Measurements from ENCODE around the gene SCAF1.

Gene SCAF1

GRCh38 chr19:49658566-49659442 is 16.8 kb downstream of the SCAF1 start:
- DNase-seq: no peak
- TF ChIP-seq GATA1 (IDR thresholded peaks at IDR 0.05; ENCODE audit: low read depth, low read length): no peak
- no peak for TF ChIP-seq POLR2A (IDR thresholded peaks at IDR 0.05; ENCODE audit: low read length)

DNA sequence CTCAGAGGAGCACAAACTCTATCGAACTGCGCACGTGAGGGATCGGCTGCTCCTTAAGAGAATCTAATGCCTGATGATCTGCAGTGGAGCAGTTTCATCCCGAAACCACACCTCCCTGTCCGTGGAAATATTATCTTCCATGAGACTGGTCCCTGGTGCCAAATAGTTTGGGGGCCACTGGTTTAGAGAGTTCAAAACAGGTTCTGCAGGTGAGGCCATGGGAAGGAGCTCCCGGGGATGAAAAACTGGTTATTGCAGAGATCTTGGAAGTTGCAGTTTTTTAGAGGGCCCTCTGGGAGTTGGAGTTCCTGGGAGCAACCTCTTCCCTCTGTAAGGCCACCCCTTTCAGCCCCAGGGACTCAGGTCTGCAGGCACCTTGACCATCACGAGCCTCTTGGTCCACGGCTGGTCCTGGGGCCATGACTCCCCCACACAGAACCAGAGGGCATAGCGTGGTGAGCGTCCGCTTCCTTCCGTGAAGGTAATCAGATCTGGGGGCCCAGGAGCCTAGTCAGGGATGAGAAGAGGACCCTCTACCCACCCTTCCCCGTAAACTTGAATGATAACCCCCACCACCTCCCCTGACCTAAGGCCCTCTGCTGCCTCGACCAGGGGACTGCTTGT is 18.4 kb downstream of the SCAF1 start:
- TF ChIP-seq POLR2A (IDR thresholded peaks at IDR 0.05; ENCODE audit: low read length): no peak
- no peak for TF ChIP-seq GATA1 (IDR thresholded peaks at IDR 0.05; ENCODE audit: low read depth, low read length)
- DNase-seq: no peak

DNA sequence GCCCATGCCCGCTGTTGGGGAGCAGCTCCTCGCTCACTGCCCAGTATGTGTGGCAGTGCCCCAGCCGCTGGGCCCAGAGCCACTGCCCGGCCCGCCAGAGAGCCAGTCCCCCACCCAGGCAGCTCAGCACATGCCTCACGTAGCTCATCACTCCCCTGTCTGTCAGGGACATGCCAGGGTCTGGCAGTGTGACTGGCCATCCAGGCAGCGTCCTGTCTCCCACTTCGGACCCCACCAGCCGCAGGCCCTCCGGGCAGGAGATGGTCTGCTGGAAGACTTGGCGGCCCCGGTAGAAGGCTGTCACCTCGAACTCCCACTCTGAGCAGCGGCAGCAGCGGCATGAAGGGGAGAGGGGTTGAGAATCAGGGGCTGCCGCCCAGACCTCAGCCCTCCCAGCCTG is 20.0 kb downstream of the SCAF1 start:
- no peak for DNase-seq
- TF ChIP-seq GATA1 (IDR thresholded peaks at IDR 0.05; ENCODE audit: low read depth, low read length) (no peak), POLR2A (IDR thresholded peaks at IDR 0.05; ENCODE audit: low read length) (no peak)

DNA sequence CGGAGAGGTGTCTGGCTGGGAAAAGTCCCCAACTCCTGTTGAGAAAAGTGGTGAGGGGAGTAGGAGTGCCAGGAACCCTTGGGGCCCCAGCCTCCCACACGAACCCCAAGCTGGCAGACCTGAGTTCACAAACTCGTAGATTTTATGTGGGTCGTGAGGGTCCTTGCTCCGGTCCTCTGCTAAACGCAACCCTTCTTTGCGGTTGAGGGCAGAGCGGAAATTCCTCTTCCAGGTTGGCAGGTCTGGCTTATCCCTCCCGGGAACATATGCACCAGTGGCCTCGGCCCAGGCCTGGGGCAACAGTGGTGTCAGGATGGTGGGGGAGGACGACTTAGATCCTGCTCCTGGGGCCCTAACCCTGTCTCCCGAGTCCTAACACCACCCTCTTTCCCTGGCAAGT is 21.2 kb downstream of the SCAF1 start:
- DNase-seq: no peak
- no peak for TF ChIP-seq GATA1 (IDR thresholded peaks at IDR 0.05; ENCODE audit: low read depth, low read length)

- peak; percentile 83 to 92 for DNase-seq
- TF ChIP-seq POLR2A (IDR thresholded peaks at IDR 0.05; ENCODE audit: low read length) (no peak), GATA1 (IDR thresholded peaks at IDR 0.05; ENCODE audit: low read depth, low read length) (no peak)
Measured at GRCh38 chr19:49664171-49665035, 22.4 kb downstream of the SCAF1 start.

DNA sequence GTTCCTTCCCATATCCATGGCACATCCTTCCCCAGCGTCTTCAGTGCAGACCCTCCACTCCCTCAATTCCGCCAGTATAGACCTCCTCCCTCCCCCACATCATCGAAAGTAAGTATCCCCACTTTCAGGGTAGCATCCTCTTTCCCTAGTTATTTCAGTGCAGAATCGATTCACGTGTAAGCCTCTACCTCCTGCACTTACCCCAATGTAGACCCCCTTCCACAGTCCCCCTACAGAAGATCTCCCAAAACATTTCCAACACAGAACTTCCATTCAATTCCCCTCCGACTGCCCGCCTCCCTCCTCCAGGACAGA is 23.0 kb downstream of the SCAF1 start:
- TF ChIP-seq GATA1 (IDR thresholded peaks at IDR 0.05; ENCODE audit: low read depth, low read length) (no peak), POLR2A (IDR thresholded peaks at IDR 0.05; ENCODE audit: low read length) (no peak)
- no peak for DNase-seq

- DNase-seq: peak; percentile 98 to 99
- TF ChIP-seq POLR2A (IDR thresholded peaks at IDR 0.05; ENCODE audit: low read length): peak; percentile 80
- no peak for TF ChIP-seq GATA1 (IDR thresholded peaks at IDR 0.05; ENCODE audit: low read depth, low read length)
Measured at GRCh38 chr19:49665351-49666119, 23.5 kb downstream of the SCAF1 start, which contains the start of the genes BCL2L12 and IRF3. Gene BCL2L12 (plus strand): TSS chr19:49665933. CDS start chr19:49666693, 760 bp downstream. Gene IRF3 (minus strand): TSS chr19:49665857. CDS start chr19:49664838, 1,019 bp downstream.

DNA sequence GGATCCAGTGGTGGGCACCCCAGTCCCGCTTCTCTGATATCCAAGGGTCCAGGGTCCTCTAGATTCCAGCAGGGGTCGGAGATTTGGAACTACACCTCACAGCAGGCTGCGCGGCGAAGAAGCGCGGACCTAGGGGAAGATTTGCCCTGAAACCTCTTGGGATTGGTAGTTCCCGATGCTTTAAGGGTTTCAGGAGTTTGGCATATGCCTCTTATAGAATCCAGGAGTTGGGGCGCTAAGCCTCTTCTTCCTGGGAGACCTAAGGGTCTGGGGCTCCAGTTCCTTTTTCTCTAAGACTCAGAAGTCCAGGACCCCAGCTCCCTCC is 24.1 kb downstream of the SCAF1 start:
- DNase-seq: no peak
- TF ChIP-seq GATA1 (IDR thresholded peaks at IDR 0.05; ENCODE audit: low read depth, low read length) (no peak), POLR2A (IDR thresholded peaks at IDR 0.05; ENCODE audit: low read length) (no peak)

- TF ChIP-seq POLR2A (IDR thresholded peaks at IDR 0.05; ENCODE audit: low read length) (no peak), GATA1 (IDR thresholded peaks at IDR 0.05; ENCODE audit: low read depth, low read length) (no peak)
- no peak for DNase-seq
Measured at GRCh38 chr19:49667473-49667872, 25.5 kb downstream of the SCAF1 start.

DNA sequence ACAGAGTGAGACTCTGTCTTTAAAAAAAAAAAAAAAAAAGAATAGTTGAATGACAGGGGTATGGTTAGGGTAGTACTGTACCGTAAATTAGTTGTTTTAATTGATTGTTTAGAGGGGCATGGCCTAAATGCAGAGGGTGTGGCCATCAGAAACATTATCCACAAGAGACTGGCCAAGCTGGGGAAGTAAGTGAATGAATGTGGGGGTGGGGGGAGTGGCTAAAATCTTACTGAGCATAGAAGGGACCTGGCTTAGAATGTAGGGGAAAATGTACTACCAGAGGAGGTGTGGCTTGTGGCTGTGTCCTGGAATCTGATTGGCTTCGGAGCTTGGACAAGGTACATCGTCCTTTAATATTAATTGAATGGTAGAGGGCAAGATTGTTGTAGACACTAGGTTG is 27.5 kb downstream of the SCAF1 start:
- TF ChIP-seq POLR2A (IDR thresholded peaks at IDR 0.05; ENCODE audit: low read length) (no peak), GATA1 (IDR thresholded peaks at IDR 0.05; ENCODE audit: low read depth, low read length) (no peak)
- no peak for DNase-seq

DNA sequence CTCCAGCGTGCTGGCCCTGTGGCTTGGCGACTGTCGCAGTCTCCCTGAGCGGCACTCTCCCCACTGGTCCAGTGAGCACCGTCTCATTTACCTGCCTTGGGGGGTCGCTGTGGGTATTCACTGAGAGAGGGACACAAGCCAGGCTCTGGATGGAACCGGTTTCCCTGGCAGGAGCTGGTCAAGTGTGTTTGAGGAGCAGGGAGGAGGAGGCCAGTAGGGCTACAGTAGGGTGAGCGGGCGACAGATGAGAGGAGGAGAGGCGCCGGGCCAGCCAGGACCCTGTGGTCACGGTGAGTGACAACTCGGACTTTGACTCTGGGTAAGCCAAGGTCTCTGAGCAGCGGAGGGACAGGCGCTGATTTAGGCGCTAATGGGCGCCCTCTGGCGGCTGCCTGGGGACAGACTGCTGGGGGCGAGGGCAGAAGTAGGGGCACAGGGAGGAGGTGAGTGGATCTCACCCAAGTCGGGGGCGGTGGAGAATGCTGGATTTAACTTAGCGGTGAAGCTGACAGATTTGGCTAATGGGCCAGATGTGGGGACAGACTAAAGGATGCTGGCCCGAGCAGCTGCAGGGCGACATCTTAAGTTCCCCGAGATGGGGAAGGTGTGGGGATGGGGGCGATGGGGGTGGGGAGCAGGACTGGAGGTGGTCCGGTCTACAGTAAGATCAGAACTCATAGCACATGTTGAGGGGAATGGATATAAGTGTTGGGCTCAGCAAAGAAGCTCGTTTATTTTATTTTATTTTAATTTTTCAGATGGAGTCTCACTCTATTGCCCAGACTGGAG is 30.3 kb downstream of the SCAF1 start:
- no peak for TF ChIP-seq POLR2A (IDR thresholded peaks at IDR 0.05; ENCODE audit: low read length)
- no peak for TF ChIP-seq GATA1 (IDR thresholded peaks at IDR 0.05; ENCODE audit: low read depth, low read length)
- peak; percentile 75 to 84 for DNase-seq

- TF ChIP-seq POLR2A (IDR thresholded peaks at IDR 0.05; ENCODE audit: low read length): no peak
- TF ChIP-seq GATA1 (IDR thresholded peaks at IDR 0.05; ENCODE audit: low read depth, low read length): no peak
- DNase-seq: peak; percentile 95 to 96
Measured at GRCh38 chr19:49676136-49676783, 34.3 kb downstream of the SCAF1 start.
